Progenitor cell of endocrine pancreas (in vitro differentiated cells): ENCODE results near the gene C4orf50. TPM values are rescaled to one million over a fixed set of nuclear protein-coding genes. Genes with fewer than 3 reads are reported as not detected.
"Not testable (repeated sequence)": the region's sequence is repeated elsewhere in the genome, so short reads cannot be mapped to it uniquely, and the experiment has no call there.

ENCODE experiments used
- DNase-seq: peaks from one replicate; pipeline ENCODE4 v3.0.0; 2021; ENCODE audit warnings: low spot score; ENCODE audit not compliant: unreplicated experiment
- H3K27ac Mint-ChIP-seq: 2 replicates; pipeline ENCODE4 v1.8.0; 2021; ENCODE audit warnings: mild to moderate bottlenecking, moderate library complexity, mixed read lengths
- H3K27me3 Mint-ChIP-seq: 2 replicates; pipeline ENCODE4 v1.8.0; 2021; ENCODE audit warnings: mixed read lengths
- H3K36me3 Mint-ChIP-seq: 2 replicates; pipeline ENCODE4 v1.8.0; 2022; ENCODE audit warnings: mixed read lengths; ENCODE audit not compliant: insufficient read depth
- H3K4me1 Mint-ChIP-seq: 2 replicates; pipeline ENCODE4 v1.8.0; 2021; ENCODE audit warnings: low read depth, mixed read lengths
- H3K4me3 Mint-ChIP-seq: 2 replicates; pipeline ENCODE4 v1.8.0; 2021; ENCODE audit warnings: low read depth, mild to moderate bottlenecking, moderate library complexity, mixed read lengths
- H3K9me3 Mint-ChIP-seq: 2 replicates; pipeline ENCODE4 v1.8.0; 2021; ENCODE audit warnings: low read depth, mixed read lengths
- CTCF ChIP-seq: fragments of 200-600 bp; sonication (generic); IDR thresholded peaks from one replicate; pipeline ENCODE4 v1.5.0; 2021; ENCODE audit warnings: antibody characterized with exemption, mild to moderate bottlenecking; ENCODE audit not compliant: unreplicated experiment
- total RNA-seq: library from RNA; stranded (reverse); gene quantifications from 2 replicates; pipeline ENCODE4 v1.2.1, GENCODE V29; 2021

C4orf50 gene
- total RNA-seq, 1 donor from 2014 or later: 0.19 TPM

GRCh38 chr4:5993876-5994811, 24.1 kb downstream of the C4orf50 start:
- Mint-ChIP-seq H3K4me3 (no peak overlapping the region), H3K27me3 (peaks cover 40% of the 10 kb centered on the region), H3K36me3 (no peaks in the 10 kb centered on the region), H3K4me1 (no peaks in the 10 kb centered on the region), H3K9me3 (no peaks in the 10 kb centered on the region), H3K27ac (no peak overlapping the region)
- TF ChIP-seq CTCF: no peak
- DNase-seq: no peak

GRCh38 chr4:5993346-5993745, 24.9 kb downstream of the C4orf50 start:
- not testable (repeated sequence) for H3K4me3 Mint-ChIP-seq, H3K36me3 Mint-ChIP-seq, H3K27ac Mint-ChIP-seq, H3K9me3 Mint-ChIP-seq, DNase-seq, H3K4me1 Mint-ChIP-seq
- peaks cover 42% of the 10 kb centered on the region for H3K27me3 Mint-ChIP-seq

- Mint-ChIP-seq H3K36me3 (no peaks in the 10 kb centered on the region), H3K27me3 (peaks cover 44% of the 10 kb centered on the region), H3K9me3 (no peaks in the 10 kb centered on the region), H3K27ac (no peak overlapping the region), H3K4me1 (no peaks in the 10 kb centered on the region), H3K4me3 (no peak overlapping the region)
- no peak for DNase-seq
- TF ChIP-seq CTCF: no peak
These were observed 25.4 kb downstream of the C4orf50 start for GRCh38 chr4:5992828-5993321.

- Mint-ChIP-seq H3K27me3 (peaks cover 50% of the 10 kb centered on the region), H3K9me3 (no peaks in the 10 kb centered on the region), H3K4me3 (no peak overlapping the region), H3K27ac (no peak overlapping the region), H3K36me3 (no peaks in the 10 kb centered on the region), H3K4me1 (no peaks in the 10 kb centered on the region)
- DNase-seq: no peak
- no peak for TF ChIP-seq CTCF
These were observed 25.9 kb downstream of the C4orf50 start for GRCh38 chr4:5992171-5992827.

GRCh38 chr4:5991405-5991804, 26.8 kb downstream of the C4orf50 start:
- Mint-ChIP-seq H3K27me3 (peaks cover 44% of the 10 kb centered on the region), H3K36me3 (no peaks in the 10 kb centered on the region), H3K27ac (no peak overlapping the region), H3K4me3 (no peak overlapping the region), H3K9me3 (no peaks in the 10 kb centered on the region), H3K4me1 (no peaks in the 10 kb centered on the region)
- TF ChIP-seq CTCF: no peak
- DNase-seq: no peak
